NT2/D1 (cell line): Measurements from ENCODE around the gene MRPL22.
A peak's percentile ranks its signal among the peaks of the same experiment; 100 is the strongest.
"Not testable (repeated sequence)": the region's sequence is repeated elsewhere in the genome, so short reads cannot be mapped to it uniquely, and the experiment has no call there.

ENCODE experiments used
- DNase-seq: peaks from one replicate; pipeline ENCODE4 v3.0.0-alpha.2; 2011; ENCODE audit warnings: low read depth, low spot score
- H3K27me3 ChIP-seq: 2 replicates; pipeline ENCODE4 v1.6.0; 2011; ENCODE audit warnings: mild to moderate bottlenecking; ENCODE audit not compliant: insufficient read length, insufficient read depth
- H3K36me3 ChIP-seq: 2 replicates; pipeline ENCODE4 v1.6.1; 2011; ENCODE audit warnings: mild to moderate bottlenecking, low read length, mixed read lengths; ENCODE audit not compliant: insufficient read depth, insufficient read length
- H3K4me1 ChIP-seq: 2 replicates; pipeline ENCODE4 v1.5.1; 2011; ENCODE audit not compliant: insufficient read depth, insufficient read length
- H3K4me3 ChIP-seq: 2 replicates; pipeline ENCODE4 v1.5.1; 2011; ENCODE audit warnings: low read depth; ENCODE audit not compliant: insufficient read length
- H3K9ac ChIP-seq: 2 replicates; pipeline ENCODE4 v1.6.0; 2011; ENCODE audit warnings: low read depth; ENCODE audit not compliant: insufficient read length
- H3K9me3 ChIP-seq: 2 replicates; pipeline ENCODE4 v1.5.1; 2011; ENCODE audit warnings: mild to moderate bottlenecking, low read length; ENCODE audit not compliant: insufficient read depth
- SUZ12 ChIP-seq: IDR thresholded peaks from 2 replicates; pipeline ENCODE4 v1.6.1; 2011; ENCODE audit not compliant: insufficient read length, insufficient read depth; ENCODE audit errors: extremely low read depth
- YY1 ChIP-seq: IDR thresholded peaks from 2 replicates; pipeline ENCODE4 v1.6.1; 2011; ENCODE audit not compliant: insufficient read length, insufficient read depth
- ZNF274 ChIP-seq: IDR thresholded peaks from 2 replicates; pipeline ENCODE4 v1.6.1; 2011; ENCODE audit warnings: mild to moderate bottlenecking, low read depth, low read length

Gene MRPL22

GRCh38 chr5:154923441-154924430 lies 17.1 kb upstream of the MRPL22 start:
- Histone ChIP-seq H3K27me3 (no peaks in the 10 kb centered on the region), H3K4me1 (no peaks in the 10 kb centered on the region), H3K36me3 (peaks cover 67% of the 10 kb centered on the region), H3K9ac (no peak overlapping the region), H3K4me3 (no peak overlapping the region), H3K9me3 (no peaks in the 10 kb centered on the region)
- DNase-seq, result no peak
- TF ChIP-seq YY1, result no peak

GRCh38 chr5:154933537-154933936 lies 7.3 kb upstream of the MRPL22 start:
- H3K9ac ChIP-seq, result no peak overlapping the region
- no peak for DNase-seq
- H3K4me3 ChIP-seq, result no peak overlapping the region
- TF ChIP-seq YY1 (no peak), SUZ12 (no peak), ZNF274 (no peak)
- H3K4me1 ChIP-seq, result no peaks in the 10 kb centered on the region
- no peaks in the 10 kb centered on the region for H3K9me3 ChIP-seq
- H3K36me3 ChIP-seq, result peaks cover 56% of the 10 kb centered on the region
- H3K27me3 ChIP-seq, result no peaks in the 10 kb centered on the region

GRCh38 chr5:154934881-154935280 lies 6.0 kb upstream of the MRPL22 start:
- H3K36me3 ChIP-seq, result peaks cover 47% of the 10 kb centered on the region
- H3K4me3 ChIP-seq, result no peak overlapping the region
- no peak overlapping the region for H3K9ac ChIP-seq
- H3K27me3 ChIP-seq, result no peaks in the 10 kb centered on the region
- TF ChIP-seq ZNF274 (no peak), YY1 (no peak), SUZ12 (no peak)
- H3K4me1 ChIP-seq, result no peaks in the 10 kb centered on the region
- DNase-seq, result no peak
- no peaks in the 10 kb centered on the region for H3K9me3 ChIP-seq

GRCh38 chr5:154937186-154937717 lies 3.6 kb upstream of the MRPL22 start:
- Histone ChIP-seq H3K4me3 (peak overlapping the region; percentile 82), H3K36me3 (peaks cover 31% of the 10 kb centered on the region), H3K9me3 (no peaks in the 10 kb centered on the region), H3K27me3 (no peaks in the 10 kb centered on the region), H3K9ac (peak overlapping the region; percentile 93), H3K4me1 (no peaks in the 10 kb centered on the region)
- no peak for DNase-seq
- no peak for TF ChIP-seq SUZ12
- no peak for TF ChIP-seq ZNF274
- no peak for TF ChIP-seq YY1

GRCh38 chr5:154937718-154938466 lies 3.0 kb upstream of the MRPL22 start, which contains the start of gene GEMIN5:
GEMIN5 (minus strand) TSS chr5:154938211; CDS start chr5:154938133, 78 bp downstream.
- H3K9me3 ChIP-seq, result no peaks in the 10 kb centered on the region
- H3K4me1 ChIP-seq, result no peaks in the 10 kb centered on the region
- peak; percentile 80 for DNase-seq

GRCh38 chr5:154939387-154939786 lies 1.5 kb upstream of the MRPL22 start:
- not testable (repeated sequence) for H3K4me1 ChIP-seq, H3K27me3 ChIP-seq, H3K4me3 ChIP-seq, H3K9ac ChIP-seq, H3K9me3 ChIP-seq, DNase-seq
- H3K36me3 ChIP-seq, result peaks cover 25% of the 10 kb centered on the region

More at GRCh38 chr5:154937718-154938466, 3.0 kb upstream of the MRPL22 start, which contains the start of gene GEMIN5:
- Histone ChIP-seq H3K9ac (peak within 1 kb of the TSS; percentile 93), H3K27me3 (no peaks in the 10 kb centered on the region), H3K36me3 (peaks cover 31% of the 10 kb centered on the region), H3K4me3 (peak within 1 kb of the TSS; percentile 82)
- TF ChIP-seq ZNF274 (no peak), YY1 (no peak), SUZ12 (no peak)

GRCh38 chr5:154940375-154940771 lies 500 bp upstream of the MRPL22 start:
- Histone ChIP-seq H3K9me3 (no peaks in the 10 kb centered on the region), H3K9ac (peak overlapping the region; percentile 66), H3K4me3 (peak overlapping the region; percentile 70), H3K36me3 (peaks cover 23% of the 10 kb centered on the region), H3K27me3 (no peaks in the 10 kb centered on the region), H3K4me1 (no peaks in the 10 kb centered on the region)
- DNase-seq, result no peak
- no peak for TF ChIP-seq YY1
- no peak for TF ChIP-seq ZNF274
- no peak for TF ChIP-seq SUZ12
